GM12875 (cell line): ENCODE data around the gene TTYH2.

Experiments used
- H3K4me3 ChIP-seq: one replicate; pipeline ENCODE4 v1.5.1; 2011; ENCODE audit warnings: low read depth, low read length, control low read depth
- TF ChIP-seq, protein P1 (sequence below): IDR thresholded peaks from 2 replicates; pipeline ENCODE4 v1.5.1; 2011; ENCODE audit warnings: low read depth, mild to moderate bottlenecking, control low read depth, inconsistent platforms, low read length, moderate library complexity, borderline replicate concordance; ENCODE audit not compliant: insufficient read depth

TTYH2 gene

DNA sequence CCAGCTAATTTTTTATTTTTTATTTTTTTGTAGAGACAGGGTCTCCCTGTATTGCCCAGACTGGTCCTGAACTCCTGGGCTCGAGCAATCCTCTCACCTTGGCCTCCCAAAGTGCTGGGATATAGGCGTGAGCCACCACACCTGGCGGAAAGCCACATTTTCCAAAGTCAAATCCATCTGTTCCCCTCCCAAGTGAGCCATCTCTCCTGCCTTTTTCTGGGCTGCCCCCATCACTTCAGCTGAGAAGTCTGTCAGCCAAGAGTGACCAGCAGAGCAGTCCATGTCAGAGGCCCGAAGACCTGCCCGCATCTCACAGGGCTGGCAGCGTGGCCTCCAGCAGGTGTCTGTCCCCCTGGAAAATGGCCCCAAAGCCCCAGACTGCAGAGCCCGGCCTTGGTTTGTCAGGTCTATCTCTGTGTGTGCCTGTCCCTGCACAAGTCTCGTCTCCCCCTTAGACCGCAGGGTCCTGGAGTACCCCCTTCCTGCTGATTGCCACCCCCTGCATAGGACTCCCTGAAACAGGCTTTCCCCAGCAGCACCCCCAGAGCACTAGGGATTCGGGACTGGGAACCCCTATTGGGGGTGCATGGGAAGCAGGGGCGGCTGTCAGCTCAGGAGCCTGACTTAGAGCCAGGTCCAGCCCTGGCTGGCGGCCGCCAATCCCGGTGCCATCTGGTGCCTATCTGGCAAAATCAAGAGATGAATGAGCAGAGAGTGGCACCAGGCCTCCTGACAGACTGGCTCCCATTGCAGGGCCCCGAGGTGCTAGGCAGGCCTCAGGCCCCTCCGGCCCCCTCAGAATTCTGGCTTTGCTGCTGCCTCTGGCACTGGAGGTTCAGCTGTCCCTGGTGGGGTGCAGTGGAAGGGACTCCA, 7.8 kb downstream of the TTYH2 start:
- H3K4me3 ChIP-seq, result no peak overlapping the region
- TF ChIP-seq, protein P1, sequence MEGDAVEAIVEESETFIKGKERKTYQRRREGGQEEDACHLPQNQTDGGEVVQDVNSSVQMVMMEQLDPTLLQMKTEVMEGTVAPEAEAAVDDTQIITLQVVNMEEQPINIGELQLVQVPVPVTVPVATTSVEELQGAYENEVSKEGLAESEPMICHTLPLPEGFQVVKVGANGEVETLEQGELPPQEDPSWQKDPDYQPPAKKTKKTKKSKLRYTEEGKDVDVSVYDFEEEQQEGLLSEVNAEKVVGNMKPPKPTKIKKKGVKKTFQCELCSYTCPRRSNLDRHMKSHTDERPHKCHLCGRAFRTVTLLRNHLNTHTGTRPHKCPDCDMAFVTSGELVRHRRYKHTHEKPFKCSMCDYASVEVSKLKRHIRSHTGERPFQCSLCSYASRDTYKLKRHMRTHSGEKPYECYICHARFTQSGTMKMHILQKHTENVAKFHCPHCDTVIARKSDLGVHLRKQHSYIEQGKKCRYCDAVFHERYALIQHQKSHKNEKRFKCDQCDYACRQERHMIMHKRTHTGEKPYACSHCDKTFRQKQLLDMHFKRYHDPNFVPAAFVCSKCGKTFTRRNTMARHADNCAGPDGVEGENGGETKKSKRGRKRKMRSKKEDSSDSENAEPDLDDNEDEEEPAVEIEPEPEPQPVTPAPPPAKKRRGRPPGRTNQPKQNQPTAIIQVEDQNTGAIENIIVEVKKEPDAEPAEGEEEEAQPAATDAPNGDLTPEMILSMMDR, result no peak

DNA sequence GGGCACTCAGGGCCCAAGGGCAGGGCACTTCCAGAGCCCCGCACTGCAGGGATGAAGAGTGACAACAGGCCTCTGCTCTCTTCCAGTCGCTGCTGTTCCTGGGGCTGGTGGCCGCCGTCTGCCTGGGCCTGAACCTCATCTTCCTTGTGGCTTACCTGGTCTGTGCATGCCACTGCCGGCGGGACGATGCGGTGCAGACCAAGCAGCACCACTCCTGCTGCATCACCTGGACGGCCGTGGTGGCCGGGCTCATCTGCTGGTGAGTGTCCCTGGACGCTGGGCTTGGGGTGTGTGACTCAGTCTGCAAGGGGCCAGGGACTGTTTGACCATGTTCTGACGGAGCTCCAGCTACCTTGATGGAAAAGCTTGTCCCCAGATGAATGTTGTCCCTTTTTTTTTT, 9.0 kb downstream of the TTYH2 start:
- TF ChIP-seq, protein P1, result no peak
- no peak overlapping the region for H3K4me3 ChIP-seq

DNA sequence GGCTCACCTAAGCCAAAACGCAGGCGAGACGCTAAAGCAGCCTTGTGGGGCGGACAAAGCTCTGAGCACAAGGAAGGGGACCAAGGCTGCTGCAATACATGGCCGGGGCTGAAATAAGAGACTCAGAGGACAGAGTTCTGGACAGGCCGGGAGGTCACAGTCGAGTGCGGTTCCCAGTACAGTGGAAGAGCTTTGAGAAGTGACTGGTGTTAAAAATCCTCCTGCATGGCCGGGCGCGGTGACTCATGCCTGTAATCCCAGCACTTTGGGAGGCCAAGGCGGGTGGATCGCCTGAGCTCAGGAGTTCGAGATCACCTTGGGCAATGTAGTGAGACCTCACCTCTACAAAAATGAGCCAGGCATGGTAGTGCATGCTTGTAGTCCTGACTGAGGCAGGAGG, 10.5 kb downstream of the TTYH2 start:
- TF ChIP-seq, protein P1, result no peak

DNA sequence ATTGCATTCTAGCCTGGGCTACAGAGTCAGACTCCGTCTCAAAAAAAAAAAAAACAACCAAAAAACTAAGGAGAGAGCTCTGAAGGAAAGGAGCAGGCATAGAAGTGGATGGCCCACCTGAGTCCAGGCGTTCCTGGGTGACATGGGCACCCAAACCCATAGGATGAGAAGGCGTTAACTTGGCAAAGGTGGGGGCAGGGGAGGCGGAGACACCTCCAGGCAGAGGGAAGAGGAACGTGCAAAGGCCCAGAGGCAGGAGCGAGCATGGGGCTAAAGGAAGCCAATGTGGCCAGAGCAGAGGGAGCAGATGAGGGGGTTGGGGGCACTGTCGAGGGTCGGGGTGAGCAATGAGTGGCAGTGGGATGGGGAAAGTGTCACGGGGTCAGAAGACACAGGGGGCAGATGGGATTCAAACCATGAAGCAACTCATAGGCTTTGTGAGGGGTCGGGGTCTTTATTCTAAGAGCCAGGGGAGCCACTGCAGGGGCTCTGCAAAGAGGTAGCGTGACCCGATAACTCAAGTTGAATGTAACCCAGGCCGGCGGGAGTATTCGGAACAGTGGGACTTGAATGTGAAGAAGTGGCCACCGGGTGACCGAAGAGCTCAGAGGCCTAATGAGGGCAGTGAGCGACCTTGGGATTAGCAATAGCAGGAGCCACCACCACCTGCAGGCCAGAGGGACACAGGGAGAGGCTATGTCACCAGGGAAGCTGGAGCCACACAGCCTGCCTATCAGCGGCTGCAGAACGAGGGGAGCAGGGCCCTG, 11.8 kb downstream of the TTYH2 start:
- H3K4me3 ChIP-seq, result no peak overlapping the region
- TF ChIP-seq, protein P1, result no peak

More for the DNA sequence above, 10.5 kb downstream of the TTYH2 start:
- H3K4me3 ChIP-seq, result no peak overlapping the region

DNA sequence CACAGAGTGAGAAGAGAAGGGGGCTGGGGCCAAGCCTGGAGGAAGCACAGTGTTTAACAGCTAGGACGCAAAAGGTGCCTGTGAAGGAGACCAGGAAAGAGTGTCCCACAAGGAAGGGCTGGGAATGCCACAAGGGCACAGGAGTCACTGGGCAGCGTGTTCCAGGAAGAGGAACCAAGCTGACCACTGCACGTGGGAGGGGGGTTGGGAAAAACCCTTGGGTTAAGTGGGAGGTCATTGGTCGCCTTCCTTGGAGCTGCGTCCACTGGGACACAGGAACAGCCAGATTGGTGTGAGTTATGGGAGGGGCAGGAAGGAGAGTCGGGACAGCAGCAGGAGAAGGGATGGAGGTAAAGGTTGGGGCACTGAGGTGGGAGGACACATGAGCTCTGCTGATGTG, 12.9 kb downstream of the TTYH2 start:
- TF ChIP-seq, protein P1, result no peak

DNA sequence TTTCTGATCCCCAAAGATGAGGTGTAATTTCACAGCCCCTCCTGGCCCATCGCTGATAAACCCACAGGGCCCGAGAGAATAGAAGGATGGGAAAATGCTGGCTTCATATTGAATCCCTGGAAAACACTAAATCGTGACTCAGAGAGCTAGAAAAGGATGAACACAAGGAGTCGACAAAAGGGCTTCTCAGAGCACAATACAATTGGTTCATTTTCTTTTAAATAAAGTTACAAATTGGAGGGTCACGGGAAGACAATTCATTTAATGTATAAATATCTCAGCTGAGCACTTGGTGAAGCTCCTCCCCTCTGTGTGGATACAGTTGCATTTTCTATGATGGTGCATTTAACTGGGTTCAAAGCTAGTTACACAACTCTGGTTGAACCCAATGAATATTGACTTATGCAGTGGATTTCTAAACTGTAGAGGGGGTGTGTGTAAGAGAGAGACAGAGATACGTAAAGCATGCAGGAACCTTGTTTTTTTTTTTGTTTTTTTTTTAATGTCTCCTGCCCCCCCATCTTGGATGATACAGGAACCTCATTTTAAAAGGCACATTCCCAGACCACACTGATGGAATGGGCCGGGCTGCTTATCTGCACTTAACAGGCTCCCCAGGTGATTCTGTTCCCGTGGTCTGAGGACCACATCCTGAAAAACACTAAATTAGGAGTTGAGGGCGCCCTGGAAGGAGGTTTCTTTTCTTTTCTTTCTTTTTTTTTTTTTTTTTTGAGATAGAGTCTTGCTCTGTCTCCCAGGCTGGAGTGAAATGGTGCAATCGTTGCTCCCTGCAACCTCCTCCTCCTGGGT, 14.1 kb downstream of the TTYH2 start:
- TF ChIP-seq, protein P1, result no peak
- no peak overlapping the region for H3K4me3 ChIP-seq

More for the DNA sequence above, 12.9 kb downstream of the TTYH2 start:
- no peak overlapping the region for H3K4me3 ChIP-seq
